LoVo (cell line): Measurements from ENCODE around the gene SV2B.
"Not testable (repeated sequence)": the region's sequence is repeated elsewhere in the genome, so short reads cannot be mapped to it uniquely, and the experiment has no call there.

Experiments
- DNase-seq: peaks from one replicate; pipeline ENCODE4 v3.0.0-alpha.2; 2016; ENCODE audit warnings: low spot score

Gene SV2B

DNA sequence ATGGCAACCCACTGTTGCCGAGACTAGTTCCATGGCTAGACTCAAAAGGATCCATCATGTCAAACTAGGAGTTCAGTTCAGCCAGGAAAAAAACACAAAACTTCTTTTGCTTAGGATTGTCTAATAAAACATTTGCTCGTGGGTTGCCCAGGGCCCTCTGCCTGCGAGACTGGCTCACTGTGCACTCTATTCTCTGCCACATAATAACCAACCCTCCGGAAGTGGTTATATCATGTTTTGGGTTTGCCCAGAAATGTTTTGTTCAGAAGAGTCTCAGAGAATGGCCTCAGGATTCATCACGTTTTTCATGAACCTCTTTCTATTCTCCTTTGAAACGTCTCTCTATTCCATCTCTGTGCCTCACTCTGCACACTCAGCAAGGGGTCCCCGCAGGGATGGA lies 216.1 kb downstream of the SV2B start:
- DNase-seq = no peak

DNA sequence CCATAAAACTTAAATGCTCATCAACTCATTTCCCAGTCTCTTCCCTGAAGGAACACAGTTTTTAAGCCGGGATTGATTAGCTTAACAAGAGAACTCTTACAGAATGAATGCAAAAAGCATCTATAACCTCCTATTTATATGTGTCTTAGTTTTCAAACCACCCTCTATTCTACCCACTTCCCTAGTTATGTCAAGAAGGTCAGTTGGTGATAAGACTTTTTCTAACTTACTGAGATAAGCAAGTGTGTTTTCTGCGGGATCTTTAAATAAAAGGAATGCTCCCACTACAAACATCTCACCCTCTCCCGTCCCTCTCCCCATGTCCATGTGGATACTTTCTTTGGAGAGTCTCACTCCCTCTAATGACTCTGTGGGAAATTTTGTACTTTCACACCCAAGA lies 218.5 kb downstream of the SV2B start:
- DNase-seq = no peak

DNA sequence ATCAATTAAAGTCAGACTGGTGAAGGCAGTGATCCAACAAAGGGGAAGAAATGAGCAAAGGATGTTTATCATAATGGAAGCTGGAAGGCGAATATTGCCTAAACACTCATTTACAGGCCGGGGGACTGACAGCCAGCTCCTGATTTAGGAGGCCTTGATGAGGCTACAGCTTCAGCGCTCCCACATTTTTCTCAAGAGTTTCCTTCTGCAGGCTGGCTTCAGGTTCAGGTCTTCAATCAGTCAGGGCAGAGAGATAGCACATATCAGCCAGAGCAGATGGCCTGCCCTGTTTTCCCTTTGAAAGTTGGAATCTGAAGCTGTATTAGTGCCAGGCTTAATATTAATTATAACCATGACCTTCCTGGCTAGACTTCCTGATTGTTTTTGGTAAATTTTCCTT lies 218.9 kb downstream of the SV2B start:
- no peak for DNase-seq

DNA sequence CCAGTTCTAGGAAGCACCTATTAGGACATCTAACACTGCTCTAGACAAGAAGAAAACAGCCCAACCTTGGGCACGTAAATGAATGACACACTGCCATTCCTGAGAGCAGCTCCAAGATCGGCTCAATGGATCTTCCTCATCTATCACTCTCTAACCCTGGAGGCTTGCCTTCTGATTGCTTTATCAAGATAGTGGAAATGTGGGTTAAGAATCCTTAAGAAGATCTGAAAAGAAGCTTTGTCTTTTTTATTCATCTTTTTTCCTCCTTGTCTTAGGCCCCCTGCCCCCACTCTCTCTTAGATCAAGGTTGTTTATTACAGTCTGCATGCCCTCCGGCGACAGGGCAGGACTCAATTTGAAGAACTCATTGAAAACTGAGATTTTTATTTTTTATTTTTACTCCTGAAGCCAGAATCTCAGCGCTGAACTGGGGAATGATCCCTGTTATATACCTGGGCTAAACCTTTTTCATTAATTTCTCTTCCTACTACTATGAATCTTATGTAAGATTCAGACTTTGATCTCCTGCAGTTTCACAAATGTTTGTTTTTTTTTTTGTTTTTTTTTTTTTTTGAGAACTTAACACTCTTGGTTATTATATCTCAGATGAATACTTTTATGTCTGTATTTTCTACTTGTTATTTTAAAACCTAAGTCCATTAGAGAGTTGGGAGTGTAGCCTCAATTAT lies 219.5 kb downstream of the SV2B start:
- no peak for DNase-seq

DNA sequence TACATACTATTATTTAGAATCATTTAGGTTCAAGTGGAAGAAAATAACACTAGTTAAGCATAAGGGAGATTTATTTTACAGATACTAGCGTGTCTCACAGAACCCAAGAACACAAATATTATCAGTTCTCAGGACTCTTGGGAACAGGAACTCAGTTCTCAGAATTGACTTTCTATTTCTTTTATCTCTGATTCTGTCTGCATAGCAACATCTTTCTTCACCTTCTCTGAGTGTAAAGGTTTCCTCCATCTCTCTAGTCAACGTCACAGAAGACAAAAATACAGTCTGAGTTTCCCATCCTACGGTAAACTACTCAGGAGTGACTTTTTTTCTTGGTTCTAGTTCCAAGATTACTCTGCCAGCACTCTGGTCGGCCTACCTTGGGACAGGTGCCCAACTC lies 220.0 kb downstream of the SV2B start:
- DNase-seq = no peak

DNA sequence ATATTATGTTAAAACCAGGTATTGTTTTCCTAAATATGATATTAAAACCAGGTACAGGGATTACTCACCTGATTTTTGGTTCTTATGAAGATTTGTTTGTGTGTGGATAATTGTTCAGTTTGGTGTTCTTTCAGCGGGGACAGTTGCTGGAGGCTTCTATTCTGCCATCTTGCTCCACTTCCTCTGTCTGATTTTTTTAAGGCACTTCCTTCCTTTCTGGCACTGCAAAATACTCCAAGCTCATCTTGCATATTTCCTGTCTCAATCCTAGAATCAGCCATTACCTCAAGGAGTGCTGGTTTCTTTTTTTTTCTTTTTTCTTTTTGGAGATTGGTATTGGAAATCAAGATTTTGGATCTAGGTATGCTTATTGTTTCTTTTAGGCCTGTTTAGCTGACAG lies 229.9 kb downstream of the SV2B start:
- DNase-seq = no peak

DNA sequence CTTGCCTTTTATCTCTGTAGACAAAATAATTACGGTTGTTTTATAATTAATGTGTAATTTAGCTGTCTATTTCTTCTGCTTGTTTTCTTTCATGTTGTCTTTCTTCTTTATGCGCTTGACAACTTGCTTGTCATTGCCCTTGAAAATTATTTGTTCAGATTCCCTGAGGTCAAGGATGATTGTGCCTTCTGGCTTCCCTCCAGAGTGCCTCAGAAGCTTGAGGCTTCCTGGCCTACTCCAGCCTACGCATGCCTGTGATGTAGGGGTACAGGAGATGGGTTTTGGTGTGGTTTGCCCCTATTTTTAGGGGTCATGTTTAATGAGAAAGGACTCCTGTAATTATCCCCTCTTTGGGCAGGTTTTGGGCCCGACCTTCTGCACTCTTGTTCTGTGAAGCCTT lies 231.5 kb downstream of the SV2B start:
- no peak for DNase-seq

DNA sequence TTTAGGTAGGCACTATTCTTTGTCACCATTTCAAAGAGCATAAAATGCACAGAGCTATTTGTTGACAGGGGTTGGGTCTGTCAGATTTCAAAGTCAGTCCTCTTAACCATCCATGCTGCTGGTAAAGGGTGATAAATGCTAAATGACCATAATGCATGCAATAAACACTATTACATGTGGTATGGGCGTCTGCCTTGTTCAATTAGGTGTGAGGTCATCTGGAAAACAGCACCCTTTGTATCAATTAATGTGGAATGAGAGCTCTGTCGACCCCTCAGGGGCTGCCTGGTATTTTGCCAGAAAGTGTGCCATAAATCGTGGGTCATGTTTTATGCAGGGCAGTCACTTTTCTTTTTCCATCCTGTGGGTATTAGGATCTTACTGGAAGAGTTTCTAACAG lies 235.6 kb downstream of the SV2B start:
- no peak for DNase-seq

DNA sequence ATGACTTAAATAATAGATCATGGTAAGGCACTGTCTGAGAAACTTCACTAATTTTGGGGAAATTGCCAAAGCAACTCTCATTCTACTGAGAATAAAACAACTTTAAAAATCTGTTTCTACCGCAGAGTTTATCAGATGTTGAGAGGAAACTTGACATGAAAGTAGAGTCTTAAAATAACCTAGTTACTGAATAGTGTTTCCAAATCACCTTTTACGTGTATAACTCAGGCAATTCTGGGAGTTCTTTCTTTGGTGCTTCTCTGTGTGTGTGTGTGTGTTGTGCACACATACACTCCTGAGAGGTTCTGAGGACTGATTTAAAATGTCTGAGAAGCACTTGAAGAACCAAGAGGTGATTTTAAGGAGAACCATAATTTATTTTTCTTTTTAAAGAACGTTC lies 236.6 kb downstream of the SV2B start:
- DNase-seq = no peak

DNA sequence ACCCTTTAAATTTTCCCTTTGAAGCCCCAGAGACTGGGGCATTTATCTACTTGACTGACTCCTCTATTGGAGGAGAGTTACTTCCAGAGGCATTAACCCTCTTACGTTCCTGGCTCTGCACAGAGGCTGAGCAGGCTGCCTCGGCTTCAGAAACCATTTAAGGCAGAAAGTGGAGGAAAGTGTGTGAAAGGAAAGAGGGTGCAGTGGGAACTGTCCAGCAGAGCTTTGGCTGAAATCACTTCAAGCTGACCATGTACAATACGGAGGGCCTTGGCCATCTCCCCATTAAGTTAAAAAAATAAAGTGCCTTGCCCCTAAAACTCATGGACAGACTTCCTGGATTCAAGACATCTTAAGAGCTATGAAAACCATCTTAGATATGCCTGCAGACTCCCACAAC lies 238.7 kb downstream of the SV2B start:
- no peak for DNase-seq

DNA sequence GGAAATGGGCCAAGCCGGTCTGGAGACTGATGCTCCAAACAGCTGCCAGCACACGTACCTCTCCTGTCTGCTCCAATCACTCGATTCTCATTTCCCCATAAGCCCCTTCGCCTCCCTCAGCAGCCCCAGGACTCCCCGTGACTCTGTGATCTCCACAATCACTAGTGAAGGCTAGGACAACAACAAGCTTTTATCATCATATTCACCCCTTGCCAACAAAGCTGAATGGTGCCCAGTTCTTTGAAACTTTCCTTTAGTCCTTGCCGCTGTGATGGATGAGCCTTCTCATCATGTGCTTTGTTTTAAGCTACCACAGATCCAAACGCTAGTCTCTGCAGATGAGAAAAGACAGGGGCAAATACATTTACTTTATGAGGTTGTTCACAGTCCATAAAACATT lies 242.0 kb downstream of the SV2B start:
- DNase-seq = no peak

DNA sequence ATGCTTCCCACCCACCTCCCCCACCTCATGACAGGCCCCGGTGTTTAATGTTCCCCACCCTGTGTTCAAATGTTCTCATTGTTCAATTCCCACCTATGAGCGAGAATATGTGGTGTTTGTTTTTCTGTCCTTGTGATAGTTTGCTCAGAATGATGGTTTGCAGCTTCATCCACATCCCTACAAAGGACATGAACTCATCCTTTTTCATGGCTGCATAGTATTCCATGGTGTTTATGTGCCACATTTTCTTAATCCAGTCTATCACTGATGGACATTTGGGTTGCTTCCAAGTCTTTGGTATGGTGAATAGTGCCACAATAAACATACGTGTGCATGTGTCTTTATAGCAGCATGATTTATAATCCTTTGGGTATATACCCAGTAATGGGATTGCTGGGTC lies 244.9 kb downstream of the SV2B start:
- not testable (repeated sequence) for DNase-seq

DNA sequence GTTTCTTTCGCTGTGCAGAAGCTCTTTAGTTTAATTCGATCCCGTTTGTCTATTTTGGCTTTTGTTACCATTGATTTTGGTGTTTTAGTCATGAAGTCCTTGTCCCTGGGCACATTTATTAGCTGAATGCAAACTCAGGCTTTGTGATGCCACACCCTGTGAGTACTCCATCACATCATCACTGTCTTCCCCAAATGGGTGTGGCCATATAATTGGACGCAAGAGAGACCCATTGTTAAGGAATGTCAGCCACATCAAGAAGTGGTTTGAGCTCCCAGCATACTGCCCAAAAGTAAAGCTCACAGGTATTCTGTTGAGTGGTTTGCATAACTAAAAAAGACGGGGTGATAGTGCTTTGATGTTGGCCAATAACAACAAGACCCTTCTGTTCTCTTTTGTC lies 245.7 kb downstream of the SV2B start:
- no peak for DNase-seq

DNA sequence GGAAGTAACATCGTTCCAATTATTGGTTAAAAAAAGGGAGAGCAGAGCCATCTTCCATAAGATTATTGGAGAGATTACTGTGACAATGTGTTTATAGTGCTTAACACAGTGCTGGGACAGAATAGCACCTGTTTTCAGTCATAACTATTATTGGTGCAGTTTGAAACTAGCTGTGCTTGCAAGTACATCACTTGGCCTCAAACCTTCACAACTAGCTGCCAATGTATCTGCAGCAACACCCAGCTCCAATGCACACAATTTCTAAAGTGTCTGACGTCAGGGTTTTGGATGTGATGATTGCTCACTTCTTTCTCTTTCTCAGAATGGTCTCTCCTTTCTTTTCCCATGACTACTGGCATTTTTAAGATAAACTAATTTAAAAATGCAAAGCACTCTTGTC lies 246.2 kb downstream of the SV2B start:
- DNase-seq = no peak

DNA sequence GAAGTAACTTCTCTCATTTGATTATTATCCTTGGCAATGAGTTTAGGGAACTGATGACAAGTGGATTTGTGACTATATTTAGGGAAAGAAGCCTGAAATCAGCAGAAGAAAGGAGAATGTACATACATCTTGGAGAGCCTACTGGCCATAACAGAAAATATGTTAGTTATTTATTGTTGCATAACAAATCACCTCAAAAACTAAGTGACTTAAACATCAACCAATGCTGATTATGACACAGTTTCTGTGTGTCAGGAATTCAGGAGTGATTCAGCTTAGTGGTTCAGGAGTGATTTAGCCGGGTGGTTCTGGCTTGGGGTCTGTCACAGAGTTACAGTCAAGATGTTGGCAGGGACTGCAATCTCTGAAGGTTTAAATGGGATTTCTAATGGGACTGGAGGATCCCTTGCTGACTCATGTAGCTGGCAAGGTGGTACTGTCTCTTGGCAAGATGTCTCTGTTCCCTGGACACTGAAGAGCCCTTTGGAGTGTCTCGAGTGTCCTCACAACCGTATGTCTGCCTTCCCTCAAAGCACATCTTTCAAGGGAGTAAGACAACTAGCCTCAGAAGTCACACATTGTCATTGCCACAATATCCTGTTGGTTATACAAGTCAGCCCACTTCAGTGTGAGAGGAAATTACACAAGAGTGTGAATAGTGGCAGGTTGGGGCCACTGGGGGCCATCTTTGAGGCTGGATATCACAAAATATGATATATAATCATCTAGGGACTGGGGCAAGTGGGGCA lies 248.9 kb downstream of the SV2B start:
- DNase-seq = no peak
